ENCODE data around the gene AKTIP.

DNA sequence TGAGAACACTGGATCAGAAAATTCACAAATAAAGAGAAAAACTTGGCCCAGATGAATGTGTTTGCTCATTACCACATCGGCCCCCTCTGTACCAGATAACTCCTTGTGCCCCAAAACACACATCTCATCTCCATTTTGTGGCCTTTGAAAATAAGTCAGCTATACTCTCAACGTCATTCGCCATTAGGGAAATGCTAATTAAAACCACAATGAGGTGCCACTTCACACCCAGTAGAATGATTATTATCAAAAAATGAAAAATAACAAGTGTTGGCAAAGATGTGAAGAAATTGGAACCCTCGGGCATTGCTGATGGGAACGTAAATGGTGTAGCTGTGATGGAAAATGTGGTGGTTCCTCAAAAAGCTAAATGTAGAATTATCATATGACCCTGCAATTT, 34.6 kb upstream of the AKTIP start:
- TF ChIP-seq, protein P1, sequence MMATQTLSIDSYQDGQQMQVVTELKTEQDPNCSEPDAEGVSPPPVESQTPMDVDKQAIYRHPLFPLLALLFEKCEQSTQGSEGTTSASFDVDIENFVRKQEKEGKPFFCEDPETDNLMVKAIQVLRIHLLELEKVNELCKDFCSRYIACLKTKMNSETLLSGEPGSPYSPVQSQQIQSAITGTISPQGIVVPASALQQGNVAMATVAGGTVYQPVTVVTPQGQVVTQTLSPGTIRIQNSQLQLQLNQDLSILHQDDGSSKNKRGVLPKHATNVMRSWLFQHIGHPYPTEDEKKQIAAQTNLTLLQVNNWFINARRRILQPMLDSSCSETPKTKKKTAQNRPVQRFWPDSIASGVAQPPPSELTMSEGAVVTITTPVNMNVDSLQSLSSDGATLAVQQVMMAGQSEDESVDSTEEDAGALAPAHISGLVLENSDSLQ (IDR thresholded peaks at IDR 0.05), result no peak
- TF ChIP-seq SUZ12 (IDR thresholded peaks at IDR 0.05) (no peak), L3MBTL2 (conservative IDR thresholded peaks at IDR 0.05) (no peak), SP1 (IDR thresholded peaks at IDR 0.05) (no peak), FOXA1 (IDR thresholded peaks at IDR 0.05) (no peak), FOXM1 (IDR thresholded peaks at IDR 0.05; ENCODE audit: borderline replicate concordance) (no peak), LEF1 (IDR thresholded peaks at IDR 0.05; ENCODE audit: borderline replicate concordance) (no peak), ELF4 (IDR thresholded peaks at IDR 0.05) (no peak), BHLHE40 (IDR thresholded peaks at IDR 0.05; ENCODE audit: borderline replicate concordance) (no peak), NFRKB (IDR thresholded peaks at IDR 0.05) (no peak)

All from HEK293T (cell line).